Calu3 (cell line): ENCODE data around the gene MDFI. TPM values are rescaled to one million over a fixed set of nuclear protein-coding genes. Genes with fewer than 3 reads are reported as not detected.

ENCODE experiments used
- BruUV-seq: library from RNA; stranded (reverse); fragments of 400-500 nt; replicated peaks from 2 replicates; lab custom pipeline; 2021; lab: Mats Ljungman, UMichigan
- CTCF ChIA-PET: fragments of 300-600 bp; sonication (Branson Sonifier 250); formaldehyde crosslinking; loops from one replicate; lab custom pipeline; 2022; ENCODE audit warnings: antibody characterized with exemption; lab: Charles Lee
- DNase-seq: peaks from one replicate; pipeline ENCODE4 v3.0.0; 2022
- H3K27ac Mint-ChIP-seq: one replicate; pipeline ENCODE4 v1.8.0; 2022; ENCODE audit warnings: mixed read lengths; ENCODE audit not compliant: unreplicated experiment
- H3K27me3 Mint-ChIP-seq: one replicate; pipeline ENCODE4 v1.8.0; 2022; ENCODE audit warnings: mixed read lengths; ENCODE audit not compliant: unreplicated experiment
- H3K36me3 Mint-ChIP-seq: one replicate; pipeline ENCODE4 v1.8.0; 2022; ENCODE audit warnings: mild to moderate bottlenecking, moderate library complexity, mixed read lengths; ENCODE audit not compliant: insufficient read depth, unreplicated experiment
- H3K4me1 Mint-ChIP-seq: one replicate; pipeline ENCODE4 v1.8.0; 2022; ENCODE audit warnings: mild to moderate bottlenecking, low read depth, mixed read lengths; ENCODE audit not compliant: unreplicated experiment
- H3K4me3 Mint-ChIP-seq: one replicate; pipeline ENCODE4 v1.8.0; 2022; ENCODE audit warnings: mild to moderate bottlenecking, low read depth, moderate library complexity, mixed read lengths; ENCODE audit not compliant: unreplicated experiment
- H3K9me3 Mint-ChIP-seq: one replicate; pipeline ENCODE4 v1.8.0; 2022; ENCODE audit warnings: low read depth, mixed read lengths; ENCODE audit not compliant: unreplicated experiment
- CTCF ChIP-seq: fragments of 200-600 bp; IDR thresholded peaks from one replicate; pipeline ENCODE4 v1.8.0; 2022; ENCODE audit warnings: antibody characterized with exemption; ENCODE audit not compliant: unreplicated experiment
- intact Hi-C: fragments of 100-400 bp; cut with micrococcal nuclease; formaldehyde crosslinking; loops from one replicate; pipeline ENCODE4 v1.10.0; 2022; ENCODE audit not compliant: unreplicated experiment
- total RNA-seq: library from RNA; stranded (reverse); gene quantifications from 2 replicates; pipeline ENCODE4 v1.2.3, GENCODE V29; 2022

The MDFI gene
- total RNA-seq, 1 experiment from 2014 or later = 19.7 TPM

- CTCF ChIA-PET = interaction anchor here (0.6 to 1.7 kb wide), 2 partner anchors 12 to 13 kb away, joined by 3 to 5 read pairs; no protein-coding TSS in a partner anchor
- no peak for TF ChIP-seq CTCF
- BruUV-seq = no TSS peak
- intact Hi-C loops = no loop called here
- Mint-ChIP-seq H3K4me1 (peaks cover 9% of the 10 kb centered on the region), H3K9me3 (no peaks in the 10 kb centered on the region), H3K36me3 (no peaks in the 10 kb centered on the region), H3K27me3 (no peaks in the 10 kb centered on the region), H3K27ac (no peak overlapping the region), H3K4me3 (no peak overlapping the region)
- no peak for DNase-seq
Observed at GRCh38 chr6:41694815-41695526, 56.7 kb downstream of the MDFI start.

GRCh38 chr6:41695825-41696224 is 57.6 kb downstream of the MDFI start:
- Mint-ChIP-seq H3K4me1 (peaks cover 9% of the 10 kb centered on the region), H3K27ac (no peak overlapping the region), H3K27me3 (no peaks in the 10 kb centered on the region), H3K9me3 (no peaks in the 10 kb centered on the region), H3K4me3 (no peak overlapping the region), H3K36me3 (no peaks in the 10 kb centered on the region)
- CTCF ChIA-PET = interaction anchor here (0.6 kb wide), 1 partner anchor 14 kb away, joined by 3 read pairs; no protein-coding TSS in a partner anchor
- intact Hi-C loops = no loop called here
- no TSS peak for BruUV-seq
- TF ChIP-seq CTCF = no peak
- no peak for DNase-seq

DNA sequence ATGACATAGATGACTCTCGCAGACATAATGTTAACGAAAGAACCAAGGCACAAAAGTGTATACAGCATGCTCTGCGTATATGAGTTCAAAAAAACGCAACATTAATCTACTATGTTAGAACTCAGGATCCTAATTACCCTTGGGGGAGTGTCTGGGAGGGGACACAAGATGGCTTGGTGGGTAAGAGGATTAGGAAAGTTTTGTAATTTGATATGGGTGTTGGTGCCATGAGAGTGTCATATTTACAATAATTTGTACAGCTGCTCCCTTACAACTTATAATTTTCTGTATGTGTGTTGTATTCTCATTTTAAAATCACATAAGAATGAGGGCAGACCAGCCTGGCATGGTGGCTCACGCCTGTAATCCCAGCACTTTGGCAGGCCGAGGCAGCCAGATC is 58.5 kb downstream of the MDFI start:
- Mint-ChIP-seq H3K4me1 (peaks cover 9% of the 10 kb centered on the region), H3K27me3 (no peaks in the 10 kb centered on the region), H3K9me3 (no peaks in the 10 kb centered on the region), H3K36me3 (peaks cover 5% of the 10 kb centered on the region), H3K4me3 (no peak overlapping the region), H3K27ac (no peak overlapping the region)
- intact Hi-C loops = no loop called here
- no peak for DNase-seq
- no peak for TF ChIP-seq CTCF
- BruUV-seq = no TSS peak
- CTCF ChIA-PET = no interaction called here

DNA sequence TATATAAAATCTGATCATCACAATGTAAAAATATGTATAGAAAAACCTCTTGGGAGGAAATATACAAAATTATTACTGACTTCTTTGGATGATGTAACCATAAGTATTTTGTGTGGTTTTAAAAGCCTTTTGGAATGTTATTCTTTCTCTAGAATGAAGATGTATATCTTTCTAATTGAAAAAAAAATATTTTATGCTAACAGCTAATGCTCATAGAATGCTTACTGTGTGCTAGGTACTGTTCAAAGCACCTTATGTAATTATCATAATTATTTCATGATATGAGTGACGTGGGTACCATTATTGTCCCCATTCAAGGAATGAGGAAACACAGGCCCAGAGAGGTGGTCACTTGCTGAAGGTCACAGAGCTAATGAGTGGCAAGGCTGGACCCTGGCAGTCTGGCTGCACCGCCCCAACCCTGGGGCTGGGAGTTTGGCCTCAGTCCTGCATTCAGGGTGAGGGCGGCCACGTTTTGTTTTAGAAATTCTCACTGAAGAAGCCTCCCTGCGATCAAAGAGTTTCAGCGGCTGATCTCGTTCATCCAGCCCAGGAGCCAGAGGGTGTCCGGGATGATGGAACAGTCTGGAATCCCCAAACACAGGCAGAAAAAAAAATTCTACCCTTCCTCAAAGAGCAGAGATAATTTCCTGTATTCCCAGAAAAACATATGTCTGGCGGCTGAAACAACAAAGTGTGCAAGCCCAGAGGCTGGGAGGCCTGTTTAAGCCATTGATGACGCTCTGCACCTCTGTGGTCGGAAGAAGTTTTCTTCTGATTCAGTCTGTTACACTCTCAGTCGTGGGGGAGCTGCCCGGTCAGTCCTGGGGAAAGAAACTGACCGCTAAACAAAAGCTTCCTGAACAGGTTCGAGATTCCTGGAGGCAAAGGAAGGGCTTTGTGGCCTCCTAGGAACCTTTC is 59.9 kb downstream of the MDFI start:
- Mint-ChIP-seq H3K27me3 (no peaks in the 10 kb centered on the region), H3K4me3 (no peak overlapping the region), H3K36me3 (peaks cover 5% of the 10 kb centered on the region), H3K9me3 (no peaks in the 10 kb centered on the region), H3K27ac (no peak overlapping the region), H3K4me1 (peaks cover 9% of the 10 kb centered on the region)
- intact Hi-C loops = no loop called here
- BruUV-seq = no TSS peak
- CTCF ChIA-PET = no interaction called here
- no peak for TF ChIP-seq CTCF
- DNase-seq = no peak
